RCC 7860 (cell line): Measurements from ENCODE around the gene TCF21.

ENCODE experiments used
- DNase-seq: peaks from one replicate; pipeline ENCODE4 v3.0.0-alpha.2; 2015; ENCODE audit warnings: low spot score
- FAIRE-seq: peaks from 2 replicates; lab custom pipeline; 2012; peaks lifted over from hg19 to GRCh38; lab: Jason Lieb, UNC

TCF21 gene

DNA sequence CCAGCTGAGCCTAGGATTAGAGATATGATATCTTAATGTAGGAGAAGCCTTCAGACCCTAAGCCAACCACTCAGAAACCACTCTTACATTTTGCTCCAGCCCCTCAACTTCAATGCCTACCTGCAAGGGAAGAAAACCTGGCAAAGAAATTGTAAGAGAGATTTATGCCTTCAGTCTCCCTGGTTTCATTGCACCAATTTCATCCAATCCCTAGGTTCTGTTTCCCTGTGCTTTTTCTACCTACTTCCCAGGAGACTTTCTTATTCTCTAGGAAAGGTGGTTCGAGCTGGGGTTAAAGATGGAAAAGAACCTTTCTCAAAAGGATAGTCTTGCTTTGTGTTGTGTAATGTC lies 1.1 kb upstream of the TCF21 start:
- DNase-seq (no peak), FAIRE-seq (no peak)

DNA sequence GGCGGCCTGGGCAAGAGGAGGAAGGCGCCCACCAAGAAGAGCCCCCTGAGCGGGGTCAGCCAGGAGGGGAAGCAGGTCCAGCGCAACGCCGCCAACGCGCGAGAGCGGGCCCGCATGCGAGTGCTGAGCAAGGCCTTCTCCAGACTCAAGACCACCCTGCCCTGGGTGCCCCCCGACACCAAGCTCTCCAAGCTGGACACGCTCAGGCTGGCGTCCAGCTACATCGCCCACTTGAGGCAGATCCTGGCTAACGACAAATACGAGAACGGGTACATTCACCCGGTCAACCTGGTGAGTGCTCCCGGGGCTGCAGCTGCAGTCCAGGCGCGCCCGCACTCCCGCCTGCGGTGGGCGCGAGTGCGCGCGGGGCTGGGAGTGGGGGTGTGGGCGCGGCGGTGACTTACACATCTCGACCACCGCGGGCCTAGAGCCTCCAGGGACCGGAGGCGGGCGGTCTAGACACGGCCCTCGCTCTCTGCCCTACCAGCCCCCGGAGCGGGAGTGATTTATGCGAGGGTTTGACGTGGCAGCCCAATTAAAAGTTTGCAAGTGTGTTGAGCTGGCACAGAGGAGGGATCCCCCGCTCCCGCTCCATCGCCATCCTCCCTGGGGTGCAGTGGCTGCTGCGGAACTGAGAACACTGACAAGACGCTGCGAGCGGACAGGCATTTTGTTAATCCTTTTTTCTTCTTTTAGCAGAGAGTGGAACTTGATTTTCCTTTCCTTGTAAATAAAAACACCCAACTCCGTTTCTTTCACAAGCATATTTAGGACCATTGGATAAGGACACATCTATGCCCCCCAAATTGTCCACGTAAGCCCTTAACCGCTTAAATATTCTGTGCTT lies 867 bp downstream of the TCF21 start:
- FAIRE-seq (no peak), DNase-seq (no peak)

DNA sequence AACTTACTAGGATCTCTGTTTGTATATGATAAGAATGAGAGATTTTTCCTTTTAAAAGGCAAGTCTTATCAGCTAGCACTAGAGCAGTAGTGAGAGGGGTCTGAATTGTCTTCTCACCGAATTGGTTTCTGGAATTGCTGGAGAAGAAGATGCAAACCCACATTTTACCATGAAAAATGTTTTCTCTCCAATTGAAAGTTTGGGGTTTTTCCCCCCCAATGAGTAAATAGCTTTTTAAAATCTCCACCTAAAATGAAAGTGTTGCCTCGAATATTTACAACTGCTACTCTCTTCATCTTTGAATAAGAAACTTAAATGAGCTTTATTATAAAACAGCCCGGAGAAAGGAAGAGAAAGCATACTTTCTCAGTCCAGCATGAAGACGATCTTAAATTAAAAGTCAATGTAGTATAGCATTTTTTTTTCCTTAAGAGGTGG lies 1.8 kb downstream of the TCF21 start:
- no peak for FAIRE-seq
- no peak for DNase-seq

DNA sequence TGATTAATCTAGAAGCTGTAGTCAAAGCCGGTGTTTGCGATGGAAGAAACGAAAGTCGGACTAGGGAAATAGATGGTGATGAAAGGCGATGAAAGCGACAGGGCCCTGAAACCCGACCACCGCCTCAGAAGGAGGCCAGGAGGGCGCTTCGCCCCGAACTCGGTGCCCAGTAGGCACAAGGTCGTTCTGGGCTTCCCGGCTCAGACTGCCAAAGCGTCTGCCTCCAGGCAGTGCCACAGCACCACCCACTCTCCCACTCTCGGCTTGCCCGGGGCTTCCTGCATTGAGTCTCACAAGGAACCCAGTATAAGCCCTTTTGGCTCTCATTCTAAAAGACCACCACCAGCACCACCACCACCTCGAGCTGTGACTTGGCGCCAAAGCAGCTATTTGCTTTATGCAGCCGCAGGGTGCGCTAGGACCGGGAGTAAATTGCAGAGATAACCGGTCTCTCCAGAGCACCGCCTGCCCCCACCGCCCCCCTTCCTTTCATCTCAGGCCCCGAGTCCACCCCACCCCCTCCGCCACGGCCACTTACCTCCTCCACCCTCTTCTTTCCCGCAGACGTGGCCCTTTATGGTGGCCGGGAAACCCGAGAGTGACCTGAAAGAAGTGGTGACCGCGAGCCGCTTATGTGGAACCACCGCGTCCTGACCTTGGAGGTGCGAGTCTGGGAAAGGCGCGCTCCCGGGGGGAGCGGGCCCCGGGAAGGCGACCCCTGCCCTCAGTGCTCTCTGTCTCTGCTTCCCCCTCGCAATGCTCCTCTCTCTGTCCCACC lies 2.4 kb downstream of the TCF21 start:
- DNase-seq = no peak
- no peak for FAIRE-seq

DNA sequence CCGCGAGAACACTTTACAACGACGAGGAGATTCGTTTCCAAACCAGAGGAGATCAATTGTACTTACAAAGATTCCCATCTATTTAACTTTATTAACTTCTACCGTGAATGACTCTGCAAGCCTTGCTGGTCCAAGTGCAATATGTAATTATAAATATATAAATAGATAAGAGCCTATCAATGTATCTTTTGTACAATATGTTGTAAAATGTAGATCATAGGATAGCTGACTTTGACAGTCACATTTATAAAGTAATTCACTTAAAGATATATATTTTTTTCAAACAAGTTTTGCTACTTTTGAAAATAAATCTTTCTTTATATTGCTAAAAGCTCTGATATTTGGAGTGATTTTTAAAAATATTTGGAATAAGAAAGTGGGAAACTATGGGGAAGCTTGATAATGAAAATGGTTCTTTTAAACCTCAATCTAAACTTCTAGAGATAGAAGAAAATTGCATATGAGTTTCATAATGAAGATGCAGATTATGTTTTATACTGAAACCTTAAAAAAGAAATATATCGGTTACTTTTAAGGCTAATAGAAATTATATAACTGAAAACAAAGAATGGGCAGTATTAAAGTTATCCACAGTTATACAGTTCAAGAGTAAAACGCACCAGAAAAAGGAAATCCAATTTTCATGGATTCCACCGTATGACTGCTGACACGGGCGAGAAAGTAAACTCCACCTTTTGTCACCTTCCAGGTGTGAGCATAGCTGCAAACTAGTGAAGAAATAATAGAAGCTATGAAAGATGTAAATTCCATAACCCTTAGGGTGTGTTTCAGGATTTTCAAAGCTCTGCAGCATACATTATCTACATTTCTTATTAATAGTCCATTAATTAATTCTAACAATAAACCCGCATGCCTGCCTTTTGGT lies 3.3 kb downstream of the TCF21 start:
- FAIRE-seq (no peak), DNase-seq (no peak)

DNA sequence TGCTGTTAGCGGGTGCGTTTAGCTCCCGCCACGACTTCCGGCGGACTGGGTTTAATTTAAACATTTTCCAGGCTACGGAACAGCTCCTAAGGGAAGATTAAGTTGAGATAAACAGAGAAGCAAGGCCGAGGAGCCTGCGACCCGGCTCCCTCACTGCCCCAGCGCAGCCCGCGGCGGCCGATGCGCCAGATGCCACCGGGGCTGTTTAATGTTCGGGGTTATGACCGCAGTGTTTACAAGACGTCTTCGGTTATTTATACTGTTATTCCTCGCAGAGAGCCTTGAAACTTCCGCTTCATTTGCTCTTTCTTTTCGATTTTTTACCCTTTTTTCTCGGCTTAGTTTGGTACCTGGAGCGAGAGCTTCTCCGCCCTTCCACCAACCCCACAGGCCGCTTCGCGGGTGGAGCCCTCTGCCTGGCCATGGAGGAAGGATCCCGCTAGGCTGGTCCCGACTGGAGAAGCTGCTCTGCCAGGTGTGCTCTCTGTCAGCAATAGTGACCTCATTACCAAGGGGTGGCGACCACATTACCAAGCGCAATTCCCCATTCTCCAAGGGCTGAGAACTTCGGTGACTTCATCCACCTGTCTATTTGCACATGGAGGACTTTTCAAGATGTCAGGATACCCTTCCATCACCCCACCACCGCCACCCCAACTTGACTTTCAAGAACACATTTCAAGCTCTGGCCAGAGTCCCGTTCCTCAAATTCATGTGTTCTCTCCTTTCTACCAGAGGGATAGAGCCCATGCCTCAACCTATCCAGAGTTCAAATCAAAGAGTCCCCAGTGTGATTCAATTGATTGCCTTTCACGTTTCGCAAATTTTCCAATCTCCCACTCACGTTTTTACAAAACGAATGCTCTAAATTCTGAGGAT lies 4.1 kb downstream of the TCF21 start:
- FAIRE-seq = no peak
- DNase-seq = no peak

DNA sequence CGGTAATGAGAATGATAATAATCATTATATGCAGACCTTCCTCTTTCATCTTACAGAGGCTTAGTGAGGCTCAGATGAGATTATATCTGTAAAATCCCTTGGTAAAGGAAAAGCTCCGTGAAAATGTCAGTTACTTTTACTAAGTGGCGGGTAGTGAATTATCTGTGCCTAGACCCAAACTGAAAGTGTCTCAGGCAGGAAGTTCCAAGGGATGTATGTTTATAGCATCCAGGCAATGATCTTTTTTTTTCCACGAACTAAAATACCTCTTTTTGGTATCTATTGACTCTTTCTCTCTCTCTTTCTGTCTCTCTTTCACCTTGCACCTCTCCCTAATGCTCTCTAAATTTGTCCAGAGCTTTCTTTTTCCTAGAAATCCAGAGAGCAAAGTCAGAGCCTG lies 5.0 kb downstream of the TCF21 start:
- FAIRE-seq (no peak), DNase-seq (no peak)

DNA sequence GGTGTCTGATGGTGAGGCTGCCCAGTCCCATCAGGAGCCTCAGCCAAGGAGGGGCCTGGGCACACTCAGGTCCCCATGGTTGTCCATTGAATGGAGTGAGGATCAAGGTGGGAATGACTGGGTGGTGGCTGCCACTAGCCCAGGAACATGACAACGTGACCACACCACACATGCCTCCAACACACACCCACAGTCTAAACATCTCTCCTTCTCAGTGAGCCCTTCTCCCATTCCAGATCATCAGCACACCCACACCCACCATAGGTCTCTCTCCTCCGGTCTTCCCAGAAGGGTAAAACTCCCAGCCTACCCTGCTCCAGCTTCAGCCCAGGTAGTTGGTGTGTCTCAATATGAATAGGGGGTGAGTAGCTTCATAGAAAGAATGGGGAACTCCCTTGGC lies 5.5 kb downstream of the TCF21 start:
- FAIRE-seq (no peak), DNase-seq (no peak)

DNA sequence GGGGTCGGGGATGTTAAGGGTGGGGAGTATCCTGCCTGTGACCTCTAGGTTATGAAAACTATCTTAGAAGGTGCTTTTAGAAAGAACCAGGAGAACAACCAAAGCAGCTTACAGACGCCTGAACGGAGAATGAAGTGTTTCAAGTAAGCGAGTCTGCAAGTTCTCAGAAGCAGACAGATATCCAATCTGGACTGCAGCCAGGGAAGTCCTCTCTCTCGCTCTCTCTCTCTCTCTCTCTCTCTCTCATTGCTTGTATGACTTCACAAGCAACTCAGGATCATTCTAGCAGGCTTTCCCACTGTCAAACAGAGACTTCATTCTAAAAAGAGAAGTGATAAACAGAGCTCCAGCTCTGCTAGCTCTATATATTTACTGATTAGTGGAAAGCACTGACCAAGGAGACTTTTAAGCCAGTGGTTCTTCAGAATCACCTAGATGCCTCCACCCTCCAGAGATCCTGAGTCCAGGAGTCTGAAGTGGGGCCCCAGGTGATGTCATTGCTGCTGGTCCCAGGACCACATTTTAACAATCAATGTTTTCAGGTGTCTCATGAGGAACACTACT lies 6.0 kb downstream of the TCF21 start:
- DNase-seq (no peak), FAIRE-seq (no peak)

DNA sequence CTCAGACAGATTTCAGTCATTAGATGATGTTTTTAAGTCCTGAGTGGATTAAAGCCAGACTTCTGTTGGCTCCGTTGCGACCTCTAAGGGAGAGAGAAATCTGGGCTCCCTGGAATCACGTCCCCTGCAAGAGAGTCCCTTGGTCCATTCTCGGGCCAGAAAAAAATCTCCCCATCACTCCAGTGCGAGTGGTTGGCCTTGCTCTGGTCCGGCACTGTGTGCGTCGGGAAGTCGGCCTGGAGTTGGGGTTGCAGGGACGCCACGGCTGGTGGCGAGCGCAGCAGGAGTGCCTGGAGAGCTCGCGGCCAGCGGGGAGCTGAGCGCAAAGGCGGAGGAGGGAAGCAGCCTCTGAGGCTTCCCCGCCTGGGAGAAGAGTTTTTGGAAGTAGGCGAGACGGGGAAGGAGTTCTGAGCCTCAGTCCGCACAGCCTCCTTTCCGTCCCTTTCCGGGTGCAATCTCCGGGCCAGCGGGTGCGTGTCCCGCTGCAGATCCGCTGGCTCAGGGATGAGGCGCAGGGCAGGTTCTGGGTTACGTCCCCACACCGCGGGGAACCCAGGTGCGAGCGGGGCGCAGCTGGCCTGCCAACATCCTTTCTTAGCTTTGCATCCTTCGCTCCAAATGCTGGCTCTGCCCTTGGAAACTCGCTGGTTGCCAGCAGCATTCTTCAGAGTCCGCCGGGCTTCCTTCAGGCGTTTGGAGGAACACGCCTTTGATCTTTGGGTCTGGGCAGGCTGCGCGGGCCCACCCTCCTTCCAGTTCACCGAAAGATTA lies 6.8 kb downstream of the TCF21 start:
- FAIRE-seq (no peak), DNase-seq (no peak)

DNA sequence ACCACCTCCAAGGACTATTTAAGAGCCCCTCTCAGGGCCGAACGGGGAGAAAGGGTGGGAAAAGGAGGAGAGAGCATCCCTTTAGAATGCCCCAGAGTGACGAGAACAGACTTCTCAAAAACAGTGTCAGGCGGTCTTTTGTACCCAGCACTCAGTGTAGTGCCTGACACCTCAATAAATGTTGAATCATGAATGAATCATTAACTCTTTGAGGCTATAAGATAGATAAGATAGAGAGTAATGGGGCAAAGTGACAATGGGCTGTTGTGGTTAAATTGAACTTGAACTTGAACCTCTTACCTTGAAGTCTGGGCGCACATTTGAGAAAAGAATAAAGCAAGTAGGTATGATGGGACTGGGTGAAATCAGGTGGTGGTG lies 7.4 kb downstream of the TCF21 start:
- FAIRE-seq (peak; percentile 44), DNase-seq (peak; percentile 12)

DNA sequence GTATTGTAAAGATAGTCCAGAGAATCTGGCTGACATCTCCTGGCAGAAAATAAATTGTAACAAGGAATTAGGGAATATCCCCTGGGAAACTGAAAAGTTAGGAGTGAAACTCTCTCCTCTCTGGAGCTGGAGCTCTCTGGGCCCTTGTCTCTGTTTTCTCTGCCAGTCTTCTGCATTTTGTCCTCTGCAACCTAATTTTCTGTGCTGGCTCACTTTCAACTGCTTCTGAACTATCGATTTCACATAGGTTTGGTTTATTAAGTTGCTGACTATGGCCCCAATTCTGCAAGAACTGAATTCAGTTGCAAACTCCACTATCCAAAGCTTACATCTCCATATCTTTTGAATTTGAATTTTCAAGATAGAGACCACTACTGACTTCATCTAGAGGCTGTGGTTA lies 9.3 kb downstream of the TCF21 start:
- DNase-seq (no peak), FAIRE-seq (no peak)

DNA sequence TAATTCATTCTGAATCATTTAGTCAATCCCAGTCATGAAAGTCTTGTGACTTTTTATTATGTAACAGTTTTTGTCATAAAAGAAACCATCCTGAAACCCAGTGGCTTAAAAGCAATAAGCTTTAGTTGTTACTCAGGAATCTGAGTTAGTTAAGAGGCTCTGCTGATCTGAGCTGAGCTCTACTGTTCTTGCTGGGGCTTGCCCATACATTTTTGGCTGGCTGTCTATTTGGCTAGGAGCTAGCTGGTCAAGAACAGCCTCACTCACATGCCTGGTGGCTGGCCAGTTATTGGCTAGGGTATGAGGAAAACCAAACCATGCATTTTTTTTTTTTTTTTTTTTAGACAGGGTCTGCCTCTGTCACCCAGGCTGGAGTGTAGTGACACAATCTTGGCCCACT lies 10.6 kb downstream of the TCF21 start:
- FAIRE-seq (no peak), DNase-seq (no peak)

DNA sequence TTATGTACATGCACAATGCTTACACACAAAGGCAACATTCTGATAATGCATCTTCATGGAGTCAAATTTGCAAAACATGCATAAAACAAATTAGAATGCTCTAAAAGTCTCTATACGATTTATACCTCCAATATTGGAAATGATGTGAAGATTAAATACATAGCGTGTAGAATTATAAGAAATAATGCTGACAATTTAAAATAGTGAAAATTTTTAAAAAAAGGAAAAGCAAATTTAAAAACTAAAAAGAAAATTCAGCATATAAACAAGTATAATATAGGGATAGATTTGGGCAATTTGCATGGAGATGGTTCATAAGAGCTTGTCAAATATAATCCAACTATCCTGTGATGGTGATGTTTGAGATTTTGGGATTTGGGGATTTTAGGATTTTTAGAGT lies 14.9 kb downstream of the TCF21 start:
- FAIRE-seq (no peak), DNase-seq (no peak)

DNA sequence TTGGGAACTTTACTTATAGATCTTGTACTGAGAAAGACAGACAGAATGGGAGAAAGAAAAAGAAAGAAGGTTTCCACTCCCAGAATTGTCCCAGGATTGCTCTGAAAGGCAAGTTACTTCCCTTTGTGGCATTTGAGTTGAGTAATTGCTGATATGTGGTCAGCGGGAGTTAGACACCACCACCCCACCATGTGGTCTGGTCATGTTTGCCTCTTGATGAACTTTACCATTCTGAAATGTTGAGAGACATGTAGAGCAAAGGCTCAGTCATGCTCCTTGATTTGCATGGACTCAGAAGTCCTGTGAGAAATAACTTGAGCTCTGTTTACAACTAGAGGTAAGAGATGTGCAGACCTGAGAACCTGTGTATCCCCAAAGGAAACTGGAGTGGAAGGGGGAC lies 17.1 kb downstream of the TCF21 start:
- DNase-seq = peak; percentile 36
- FAIRE-seq = peak; percentile 54

DNA sequence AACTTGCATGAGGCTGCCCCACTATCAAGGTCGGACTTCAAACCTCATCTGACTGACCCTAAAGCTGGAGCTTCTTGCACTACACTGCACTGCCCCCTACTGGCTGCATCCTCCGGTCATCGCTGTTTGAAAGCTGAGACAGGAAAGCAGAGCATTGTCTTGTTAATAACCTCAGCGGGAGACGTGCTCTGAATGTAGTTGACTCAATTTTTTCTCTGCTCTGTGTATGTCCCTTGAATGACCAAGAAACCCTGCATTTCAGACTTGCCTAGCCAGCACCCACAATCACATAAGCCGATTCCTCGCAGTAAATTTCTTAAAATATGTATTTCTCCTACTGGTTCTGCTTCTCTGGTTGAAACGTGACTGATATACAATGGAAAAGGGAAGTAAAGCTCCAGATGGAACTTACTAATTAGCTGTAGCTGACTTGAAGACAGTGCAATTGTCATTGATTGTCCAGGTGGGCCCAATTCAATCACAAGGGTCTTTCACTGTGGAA lies 27.8 kb downstream of the TCF21 start:
- FAIRE-seq = peak; percentile 76
- DNase-seq = peak; percentile 63

DNA sequence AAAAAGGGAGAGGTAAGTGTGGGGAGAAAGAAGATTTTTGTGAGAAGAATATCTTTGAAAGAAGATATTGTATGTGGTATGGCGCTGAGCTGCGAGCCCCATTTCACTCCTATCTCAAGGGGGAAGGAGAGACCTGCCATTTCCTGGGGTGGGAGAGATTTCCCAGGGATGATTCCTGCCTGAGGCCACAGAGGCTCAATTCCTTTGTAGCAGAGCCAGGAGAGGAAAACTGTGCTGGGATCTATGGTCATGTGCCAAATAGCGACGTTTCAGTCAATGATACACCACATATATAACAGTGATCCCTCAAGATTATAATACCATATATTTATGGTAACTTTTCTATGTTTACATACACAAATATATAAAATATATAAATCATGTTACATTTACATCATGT lies 28.9 kb downstream of the TCF21 start:
- FAIRE-seq = no peak
- no peak for DNase-seq

DNA sequence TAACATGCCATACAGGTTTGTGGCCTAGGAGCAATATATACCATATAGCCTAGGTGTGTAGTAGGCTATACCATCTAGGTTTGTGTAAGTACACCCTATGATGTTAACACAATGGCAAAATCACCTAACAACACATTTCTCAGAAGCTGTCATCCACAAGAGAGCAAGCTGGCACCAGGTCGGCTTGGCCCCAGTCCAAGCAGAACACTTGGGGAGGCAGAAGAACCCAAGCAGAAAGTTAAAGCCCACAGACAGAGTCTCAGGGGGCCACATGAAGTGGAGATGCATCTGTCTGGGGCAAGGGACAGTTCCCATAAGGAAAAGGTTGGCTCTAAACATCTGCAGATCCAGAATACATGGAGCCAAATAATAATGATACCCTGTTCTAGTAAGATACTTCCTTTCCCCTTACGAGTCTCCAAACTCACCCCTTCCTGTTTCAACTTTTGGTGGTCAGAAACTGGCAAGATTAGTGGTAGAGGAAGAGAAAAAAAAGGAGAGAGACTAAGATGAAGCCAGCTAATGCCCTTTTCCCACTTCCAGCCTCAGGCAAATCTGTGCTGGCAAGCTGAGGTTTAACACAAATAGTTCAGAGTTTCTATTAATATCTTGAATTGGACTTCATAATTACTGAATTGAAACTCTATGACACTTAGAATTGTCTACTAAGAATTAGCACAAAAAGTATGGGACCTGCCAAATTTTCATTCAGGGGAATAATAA lies 29.5 kb downstream of the TCF21 start:
- DNase-seq = no peak
- FAIRE-seq = no peak

DNA sequence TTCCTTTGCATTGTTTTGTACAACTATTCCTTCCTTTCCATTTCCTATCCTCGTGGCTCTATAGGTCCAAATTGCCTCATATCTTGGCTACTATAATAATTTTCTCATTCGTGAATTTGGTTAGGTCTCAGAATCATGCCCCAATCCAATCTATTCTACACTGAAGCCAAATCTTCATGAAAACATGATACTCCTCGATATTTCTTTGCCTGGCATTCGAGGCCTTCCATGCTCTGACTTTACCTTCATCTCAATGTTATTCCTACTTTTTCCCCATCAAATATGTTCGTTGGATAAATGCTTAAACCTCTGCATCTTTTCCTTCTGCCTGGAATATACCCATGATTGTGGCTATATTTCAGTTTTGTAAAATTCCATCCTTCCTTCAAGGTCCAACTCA lies 30.4 kb downstream of the TCF21 start:
- FAIRE-seq (no peak), DNase-seq (no peak)
